H9 (cell line): ENCODE results near the gene CHM. TPM values are rescaled to one million over a fixed set of nuclear protein-coding genes. Genes with fewer than 3 reads are reported as not detected.

Experiments
- DNase-seq: peaks from one replicate; pipeline ENCODE4 v3.0.0-alpha.2; 2017
- H2AFZ ChIP-seq: one replicate; pipeline ENCODE4 v1.6.1; 2013; ENCODE audit warnings: mild to moderate bottlenecking, low read length, control low read depth, moderate library complexity
- H2AK5ac ChIP-seq: 2 replicates; pipeline ENCODE4 v1.6.1; 2013; ENCODE audit warnings: low read length, control low read depth, mixed read lengths; ENCODE audit not compliant: insufficient read length
- H2BK120ac ChIP-seq: one replicate; pipeline ENCODE4 v1.6.1; 2013; ENCODE audit warnings: low read depth, mild to moderate bottlenecking, low read length, control low read depth, inconsistent platforms; ENCODE audit not compliant: poor library complexity, severe bottlenecking
- H2BK12ac ChIP-seq: 2 replicates; pipeline ENCODE4 v1.6.1; 2013; ENCODE audit warnings: low read length, control low read depth, mixed read lengths, low read depth; ENCODE audit not compliant: insufficient read length
- H2BK15ac ChIP-seq: 2 replicates; pipeline ENCODE4 v1.6.1; 2013; ENCODE audit warnings: low read depth, low read length, control low read depth
- H2BK20ac ChIP-seq: one replicate; pipeline ENCODE4 v1.6.1; 2013; ENCODE audit warnings: low read depth, mild to moderate bottlenecking, low read length, control low read depth, inconsistent platforms; ENCODE audit not compliant: poor library complexity, severe bottlenecking
- H2BK5ac ChIP-seq: 2 replicates; pipeline ENCODE4 v1.6.1; 2013; ENCODE audit warnings: low read length, control low read depth, mixed read lengths; ENCODE audit not compliant: insufficient read length
- H3K14ac ChIP-seq: 2 replicates; pipeline ENCODE4 v1.6.1; 2013; ENCODE audit warnings: low read length, control low read depth; ENCODE audit not compliant: insufficient read depth
- H3K18ac ChIP-seq: 2 replicates; pipeline ENCODE4 v1.6.1; 2013; ENCODE audit warnings: low read depth, mild to moderate bottlenecking, mixed read lengths, low read length, control low read depth; ENCODE audit not compliant: insufficient read length
- H3K23ac ChIP-seq: 2 replicates; pipeline ENCODE4 v1.6.1; 2013; ENCODE audit warnings: low read length, control low read depth, mixed read lengths, low read depth; ENCODE audit not compliant: insufficient read length
- H3K23me2 ChIP-seq: 2 replicates; pipeline ENCODE4 v1.6.1; 2013; ENCODE audit warnings: low read depth, mild to moderate bottlenecking, mixed read lengths, low read length, control low read depth; ENCODE audit not compliant: insufficient read length, poor library complexity, severe bottlenecking
- H3K27ac ChIP-seq: 2 replicates; pipeline ENCODE4 v1.5.1; 2013; ENCODE audit warnings: low read length, control low read depth, mixed read lengths, low read depth; ENCODE audit not compliant: insufficient read length
- H3K27me3 ChIP-seq: 2 replicates; pipeline ENCODE4 v1.6.1; 2013; ENCODE audit warnings: low read length, control low read depth, inconsistent platforms; ENCODE audit not compliant: insufficient read depth
- H3K4ac ChIP-seq: 2 replicates; pipeline ENCODE4 v1.6.1; 2013; ENCODE audit warnings: low read depth, mild to moderate bottlenecking, control low read depth, inconsistent platforms, low read length, moderate library complexity
- H3K4me1 ChIP-seq: 2 replicates; pipeline ENCODE4 v1.6.1; 2013; ENCODE audit warnings: low read length, control low read depth, inconsistent platforms; ENCODE audit not compliant: insufficient read depth
- H3K4me2 ChIP-seq: 2 replicates; pipeline ENCODE4 v1.6.1; 2013; ENCODE audit warnings: low read length, control low read depth, mixed read lengths; ENCODE audit not compliant: insufficient read length, insufficient read depth
- H3K56ac ChIP-seq: 2 replicates; pipeline ENCODE4 v1.6.1; 2013; ENCODE audit warnings: low read depth, mild to moderate bottlenecking, mixed read lengths, low read length, control low read depth; ENCODE audit not compliant: insufficient read length
- H3K79me1 ChIP-seq: 2 replicates; pipeline ENCODE4 v1.6.1; 2013; ENCODE audit warnings: low read depth, mild to moderate bottlenecking, moderate library complexity, low read length, control low read depth, inconsistent platforms; ENCODE audit not compliant: insufficient read depth, poor library complexity, severe bottlenecking
- H3K79me2 ChIP-seq: 2 replicates; pipeline ENCODE4 v1.6.1; 2013; ENCODE audit warnings: low read length, control low read depth, inconsistent platforms; ENCODE audit not compliant: insufficient read depth
- H3K9ac ChIP-seq: 2 replicates; pipeline ENCODE4 v1.6.1; 2013; ENCODE audit warnings: low read length, control low read depth, mixed read lengths; ENCODE audit not compliant: insufficient read length; ENCODE audit errors: extremely low read depth
- H3K9me3 ChIP-seq: one replicate; pipeline ENCODE4 v1.6.1; 2013; ENCODE audit warnings: low read depth, low read length, inconsistent platforms; ENCODE audit not compliant: control insufficient read depth
- H3T11ph ChIP-seq: one replicate; pipeline ENCODE4 v1.6.1; 2013; ENCODE audit warnings: mild to moderate bottlenecking, low read length, control low read depth, inconsistent platforms
- H4K20me1 ChIP-seq: one replicate; pipeline ENCODE4 v1.6.1; 2013; ENCODE audit not compliant: control insufficient read depth, insufficient read length, insufficient read depth
- H4K5ac ChIP-seq: 2 replicates; pipeline ENCODE4 v1.6.1; 2013; ENCODE audit warnings: low read depth, mild to moderate bottlenecking, mixed read lengths, low read length, control low read depth; ENCODE audit not compliant: insufficient read length
- H4K8ac ChIP-seq: replicated peaks from 2 replicates; pipeline ENCODE4 v1.6.1; 2013; ENCODE audit warnings: low read length, control low read depth, mixed read lengths, low read depth; ENCODE audit not compliant: insufficient read length
- H4K91ac ChIP-seq: 2 replicates; pipeline ENCODE4 v1.6.1; 2013; ENCODE audit warnings: low read depth, mild to moderate bottlenecking, moderate library complexity, mixed read lengths, low read length, control low read depth; ENCODE audit not compliant: insufficient read length
- H3K27ac Mint-ChIP-seq, 3 experiments: 2 replicates in 2 of 3; 3 replicates in 1 of 3; pipeline ENCODE4 v1.8.0; 2020 to 2021; ENCODE audit warnings: mixed read lengths in 3 of 3, mild to moderate bottlenecking in 1 of 3, moderate library complexity in 1 of 3
- H3K27me3 Mint-ChIP-seq: 2 replicates; pipeline ENCODE4 v1.8.0; 2021; ENCODE audit warnings: low read depth, mild to moderate bottlenecking, moderate library complexity, mixed read lengths
- H3K36me3 Mint-ChIP-seq, 3 experiments: 2 replicates in 2 of 3; 3 replicates in 1 of 3; pipeline ENCODE4 v1.8.0; 2020 to 2021; ENCODE audit warnings: low read depth in 3 of 3, mixed read lengths in 3 of 3; ENCODE audit not compliant: insufficient read depth in 1 of 3
- H3K4me1 Mint-ChIP-seq, 2 experiments: 2 replicates each; pipeline ENCODE4 v1.8.0; 2020; ENCODE audit warnings: mixed read lengths in 2 of 2
- H3K4me3 Mint-ChIP-seq, 2 experiments: 2 replicates in 1 of 2; 3 replicates in 1 of 2; pipeline ENCODE4 v1.8.0; 2020 to 2021; ENCODE audit warnings: mild to moderate bottlenecking in 2 of 2, mixed read lengths in 2 of 2, moderate library complexity in 1 of 2
- H3K9me3 Mint-ChIP-seq, 2 experiments: 2 replicates in 1 of 2; 3 replicates in 1 of 2; pipeline ENCODE4 v1.8.0; 2020; ENCODE audit warnings: mild to moderate bottlenecking in 2 of 2, mixed read lengths in 2 of 2, moderate library complexity in 1 of 2
- WGBS: extraction: QIAGEN DNeasy Blood & Tissue Kit; methylation state at CpG from one replicate; pipeline ENCODE4 v1.1.7; 2013; ENCODE audit warnings: missing lambda C conversion rate, low lambda C conversion rate, mixed read lengths; ENCODE audit not compliant: insufficient read length; ENCODE audit errors: extremely low coverage; 5-methylcytosine and 5-hydroxymethylcytosine counted together
- total RNA-seq: library from RNA; stranded (reverse); gene quantifications from 2 replicates; pipeline ENCODE4 v1.2.1, GENCODE V29; 2021
- TF ChIP-seq, protein P1 (sequence below): fragments of 200-600 bp; sonication (generic); conservative IDR thresholded peaks from 3 replicates; pipeline ENCODE4 v1.8.0; 2021; ENCODE audit warnings: antibody characterized with exemption, mild to moderate bottlenecking

Gene CHM
- total RNA-seq, 1 experiment from 2014 or later: 28.4 TPM

DNA sequence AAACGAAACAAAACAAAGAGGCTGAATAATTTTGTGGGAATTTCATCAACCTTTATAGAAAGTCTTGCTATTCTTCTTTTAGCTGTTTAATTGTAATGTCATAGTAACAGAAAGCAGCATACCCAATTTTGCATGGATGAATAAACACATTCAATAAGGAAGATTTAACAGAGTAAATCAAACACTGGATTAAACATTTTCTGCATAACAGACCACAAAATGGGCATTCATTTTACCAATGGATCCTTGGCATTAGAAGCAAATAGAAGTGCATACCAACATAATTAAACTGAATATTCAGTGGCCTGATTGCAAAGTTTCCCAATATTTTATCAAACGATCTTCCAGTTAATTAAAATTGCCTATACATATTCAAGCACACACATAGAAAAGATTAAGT is 4.4 kb upstream of the CHM start:
- Histone ChIP-seq H3K23ac (no peak overlapping the region), H2BK5ac (no peak overlapping the region), H3K27ac (no peak overlapping the region), H3K23me2 (no peaks in the 10 kb centered on the region), H4K91ac (no peak overlapping the region), H4K20me1 (no peaks in the 10 kb centered on the region), H3K4me1 (no peaks in the 10 kb centered on the region), H3K4ac (no peak overlapping the region), H3K79me2 (no peaks in the 10 kb centered on the region), H3K79me1 (no peaks in the 10 kb centered on the region), H2AK5ac (no peak overlapping the region), H4K5ac (no peak overlapping the region), H3K18ac (no peak overlapping the region), H2BK12ac (no peak overlapping the region), H2BK120ac (no peak overlapping the region), H3K27me3 (no peaks in the 10 kb centered on the region), H3K4me2 (no peak overlapping the region), H3K14ac (no peak overlapping the region), H2BK15ac (no peak overlapping the region), H3K56ac (no peak overlapping the region), H2AFZ (no peak overlapping the region), H3K9ac (no peak overlapping the region), H3K9me3 (no peaks in the 10 kb centered on the region), H3T11ph (no peak overlapping the region), H4K8ac (no peak overlapping the region), H2BK20ac (no peak overlapping the region)
- Mint-ChIP-seq H3K4me3 (no peak overlapping the region), H3K27ac (no peak overlapping the region), H3K9me3 (peaks cover 9 to 34% of the 10 kb centered on the region in 2 experiments), H3K27me3 (no peaks in the 10 kb centered on the region; the same call in 1 of the 2 replicates), H3K4me1 (no peaks in the 10 kb centered on the region), H3K36me3 (peaks cover 0 to 5% (median 4%) of the 10 kb centered on the region in 3 experiments; a peak in 5 of 7 replicates)
- TF ChIP-seq, protein P1, sequence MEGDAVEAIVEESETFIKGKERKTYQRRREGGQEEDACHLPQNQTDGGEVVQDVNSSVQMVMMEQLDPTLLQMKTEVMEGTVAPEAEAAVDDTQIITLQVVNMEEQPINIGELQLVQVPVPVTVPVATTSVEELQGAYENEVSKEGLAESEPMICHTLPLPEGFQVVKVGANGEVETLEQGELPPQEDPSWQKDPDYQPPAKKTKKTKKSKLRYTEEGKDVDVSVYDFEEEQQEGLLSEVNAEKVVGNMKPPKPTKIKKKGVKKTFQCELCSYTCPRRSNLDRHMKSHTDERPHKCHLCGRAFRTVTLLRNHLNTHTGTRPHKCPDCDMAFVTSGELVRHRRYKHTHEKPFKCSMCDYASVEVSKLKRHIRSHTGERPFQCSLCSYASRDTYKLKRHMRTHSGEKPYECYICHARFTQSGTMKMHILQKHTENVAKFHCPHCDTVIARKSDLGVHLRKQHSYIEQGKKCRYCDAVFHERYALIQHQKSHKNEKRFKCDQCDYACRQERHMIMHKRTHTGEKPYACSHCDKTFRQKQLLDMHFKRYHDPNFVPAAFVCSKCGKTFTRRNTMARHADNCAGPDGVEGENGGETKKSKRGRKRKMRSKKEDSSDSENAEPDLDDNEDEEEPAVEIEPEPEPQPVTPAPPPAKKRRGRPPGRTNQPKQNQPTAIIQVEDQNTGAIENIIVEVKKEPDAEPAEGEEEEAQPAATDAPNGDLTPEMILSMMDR: no peak
- no CpG with 5 or more reads among the region's 2 CpGs for WGBS
- DNase-seq: no peak
